H9 (cell line): ENCODE data around the gene VIM. TPM values are rescaled to one million over a fixed set of nuclear protein-coding genes. Genes with fewer than 3 reads are reported as not detected.
A peak's percentile ranks its signal among the peaks of the same experiment; 100 is the strongest.

Experiments used
- DNase-seq: peaks from one replicate; pipeline ENCODE4 v3.0.0-alpha.2; 2017
- H2AFZ ChIP-seq: one replicate; pipeline ENCODE4 v1.6.1; 2013; ENCODE audit warnings: mild to moderate bottlenecking, low read length, control low read depth, moderate library complexity
- H2AK5ac ChIP-seq: 2 replicates; pipeline ENCODE4 v1.6.1; 2013; ENCODE audit warnings: low read length, control low read depth, mixed read lengths; ENCODE audit not compliant: insufficient read length
- H2BK120ac ChIP-seq: one replicate; pipeline ENCODE4 v1.6.1; 2013; ENCODE audit warnings: low read depth, mild to moderate bottlenecking, low read length, control low read depth, inconsistent platforms; ENCODE audit not compliant: poor library complexity, severe bottlenecking
- H2BK12ac ChIP-seq: 2 replicates; pipeline ENCODE4 v1.6.1; 2013; ENCODE audit warnings: low read length, control low read depth, mixed read lengths, low read depth; ENCODE audit not compliant: insufficient read length
- H2BK15ac ChIP-seq: 2 replicates; pipeline ENCODE4 v1.6.1; 2013; ENCODE audit warnings: low read depth, low read length, control low read depth
- H2BK20ac ChIP-seq: one replicate; pipeline ENCODE4 v1.6.1; 2013; ENCODE audit warnings: low read depth, mild to moderate bottlenecking, low read length, control low read depth, inconsistent platforms; ENCODE audit not compliant: poor library complexity, severe bottlenecking
- H2BK5ac ChIP-seq: 2 replicates; pipeline ENCODE4 v1.6.1; 2013; ENCODE audit warnings: low read length, control low read depth, mixed read lengths; ENCODE audit not compliant: insufficient read length
- H3K14ac ChIP-seq: 2 replicates; pipeline ENCODE4 v1.6.1; 2013; ENCODE audit warnings: low read length, control low read depth; ENCODE audit not compliant: insufficient read depth
- H3K18ac ChIP-seq: 2 replicates; pipeline ENCODE4 v1.6.1; 2013; ENCODE audit warnings: low read depth, mild to moderate bottlenecking, mixed read lengths, low read length, control low read depth; ENCODE audit not compliant: insufficient read length
- H3K23ac ChIP-seq: 2 replicates; pipeline ENCODE4 v1.6.1; 2013; ENCODE audit warnings: low read length, control low read depth, mixed read lengths, low read depth; ENCODE audit not compliant: insufficient read length
- H3K23me2 ChIP-seq: 2 replicates; pipeline ENCODE4 v1.6.1; 2013; ENCODE audit warnings: low read depth, mild to moderate bottlenecking, mixed read lengths, low read length, control low read depth; ENCODE audit not compliant: insufficient read length, poor library complexity, severe bottlenecking
- H3K27ac ChIP-seq: 2 replicates; pipeline ENCODE4 v1.5.1; 2013; ENCODE audit warnings: low read length, control low read depth, mixed read lengths, low read depth; ENCODE audit not compliant: insufficient read length
- H3K27me3 ChIP-seq: 2 replicates; pipeline ENCODE4 v1.6.1; 2013; ENCODE audit warnings: low read length, control low read depth, inconsistent platforms; ENCODE audit not compliant: insufficient read depth
- H3K4ac ChIP-seq: 2 replicates; pipeline ENCODE4 v1.6.1; 2013; ENCODE audit warnings: low read depth, mild to moderate bottlenecking, control low read depth, inconsistent platforms, low read length, moderate library complexity
- H3K4me1 ChIP-seq: 2 replicates; pipeline ENCODE4 v1.6.1; 2013; ENCODE audit warnings: low read length, control low read depth, inconsistent platforms; ENCODE audit not compliant: insufficient read depth
- H3K4me2 ChIP-seq: 2 replicates; pipeline ENCODE4 v1.6.1; 2013; ENCODE audit warnings: low read length, control low read depth, mixed read lengths; ENCODE audit not compliant: insufficient read length, insufficient read depth
- H3K56ac ChIP-seq: 2 replicates; pipeline ENCODE4 v1.6.1; 2013; ENCODE audit warnings: low read depth, mild to moderate bottlenecking, mixed read lengths, low read length, control low read depth; ENCODE audit not compliant: insufficient read length
- H3K79me1 ChIP-seq: 2 replicates; pipeline ENCODE4 v1.6.1; 2013; ENCODE audit warnings: low read depth, mild to moderate bottlenecking, moderate library complexity, low read length, control low read depth, inconsistent platforms; ENCODE audit not compliant: insufficient read depth, poor library complexity, severe bottlenecking
- H3K79me2 ChIP-seq: 2 replicates; pipeline ENCODE4 v1.6.1; 2013; ENCODE audit warnings: low read length, control low read depth, inconsistent platforms; ENCODE audit not compliant: insufficient read depth
- H3K9ac ChIP-seq: 2 replicates; pipeline ENCODE4 v1.6.1; 2013; ENCODE audit warnings: low read length, control low read depth, mixed read lengths; ENCODE audit not compliant: insufficient read length; ENCODE audit errors: extremely low read depth
- H3K9me3 ChIP-seq: one replicate; pipeline ENCODE4 v1.6.1; 2013; ENCODE audit warnings: low read depth, low read length, inconsistent platforms; ENCODE audit not compliant: control insufficient read depth
- H3T11ph ChIP-seq: one replicate; pipeline ENCODE4 v1.6.1; 2013; ENCODE audit warnings: mild to moderate bottlenecking, low read length, control low read depth, inconsistent platforms
- H4K20me1 ChIP-seq: one replicate; pipeline ENCODE4 v1.6.1; 2013; ENCODE audit not compliant: control insufficient read depth, insufficient read length, insufficient read depth
- H4K5ac ChIP-seq: 2 replicates; pipeline ENCODE4 v1.6.1; 2013; ENCODE audit warnings: low read depth, mild to moderate bottlenecking, mixed read lengths, low read length, control low read depth; ENCODE audit not compliant: insufficient read length
- H4K8ac ChIP-seq: replicated peaks from 2 replicates; pipeline ENCODE4 v1.6.1; 2013; ENCODE audit warnings: low read length, control low read depth, mixed read lengths, low read depth; ENCODE audit not compliant: insufficient read length
- H4K91ac ChIP-seq: 2 replicates; pipeline ENCODE4 v1.6.1; 2013; ENCODE audit warnings: low read depth, mild to moderate bottlenecking, moderate library complexity, mixed read lengths, low read length, control low read depth; ENCODE audit not compliant: insufficient read length
- H3K27ac Mint-ChIP-seq, 3 experiments: 2 replicates in 2 of 3; 3 replicates in 1 of 3; pipeline ENCODE4 v1.8.0; 2020 to 2021; ENCODE audit warnings: mixed read lengths in 3 of 3, mild to moderate bottlenecking in 1 of 3, moderate library complexity in 1 of 3
- H3K27me3 Mint-ChIP-seq: 2 replicates; pipeline ENCODE4 v1.8.0; 2021; ENCODE audit warnings: low read depth, mild to moderate bottlenecking, moderate library complexity, mixed read lengths
- H3K36me3 Mint-ChIP-seq, 3 experiments: 2 replicates in 2 of 3; 3 replicates in 1 of 3; pipeline ENCODE4 v1.8.0; 2020 to 2021; ENCODE audit warnings: low read depth in 3 of 3, mixed read lengths in 3 of 3; ENCODE audit not compliant: insufficient read depth in 1 of 3
- H3K4me1 Mint-ChIP-seq, 2 experiments: 2 replicates each; pipeline ENCODE4 v1.8.0; 2020; ENCODE audit warnings: mixed read lengths in 2 of 2
- H3K4me3 Mint-ChIP-seq, 2 experiments: 2 replicates in 1 of 2; 3 replicates in 1 of 2; pipeline ENCODE4 v1.8.0; 2020 to 2021; ENCODE audit warnings: mild to moderate bottlenecking in 2 of 2, mixed read lengths in 2 of 2, moderate library complexity in 1 of 2
- H3K9me3 Mint-ChIP-seq, 2 experiments: 2 replicates in 1 of 2; 3 replicates in 1 of 2; pipeline ENCODE4 v1.8.0; 2020; ENCODE audit warnings: mild to moderate bottlenecking in 2 of 2, mixed read lengths in 2 of 2, moderate library complexity in 1 of 2
- CTCF ChIP-seq: fragments of 200-600 bp; sonication (generic); conservative IDR thresholded peaks from 3 replicates; pipeline ENCODE4 v1.8.0; 2021; ENCODE audit warnings: antibody characterized with exemption, mild to moderate bottlenecking
- WGBS: extraction: QIAGEN DNeasy Blood & Tissue Kit; methylation state at CpG from one replicate; pipeline ENCODE4 v1.1.7; 2013; ENCODE audit warnings: missing lambda C conversion rate, low lambda C conversion rate, mixed read lengths; ENCODE audit not compliant: insufficient read length; ENCODE audit errors: extremely low coverage; 5-methylcytosine and 5-hydroxymethylcytosine counted together
- long read RNA-seq: library from polyadenylated mRNA; unstranded; transcript quantifications from one replicate; pipeline ENCODE4 v2.0.0, GENCODE V29; 2020
- total RNA-seq: library from RNA; stranded (reverse); gene quantifications from 2 replicates; pipeline ENCODE4 v1.2.1, GENCODE V29; 2021

Gene VIM
- total RNA-seq = 232 and 240 TPM in 2 replicates
- long read RNA-seq, transcript VIM-201 (9 exons, 1,868 nt) = major isoform, 1,662 of 1,715 reads
- long read RNA-seq, partial matches to known transcripts = 20 of 1,715 reads
- long read RNA-seq, other reads (novel, unspliced or antisense) = 31 of 1,715 reads

- no peaks in the 10 kb centered on the region for H3K79me2 ChIP-seq
- DNase-seq = peak; percentile 87
Measured at GRCh38 chr10:17228091-17229015, at the start of gene VIM. VIM (plus strand) TSS chr10:17228241; CDS start chr10:17229423, 1,182 bp downstream.

More at GRCh38 chr10:17228091-17229015, at the start of gene VIM:
- WGBS = no CpG with 5 or more reads among the region's 77 CpGs
- no peak for TF ChIP-seq CTCF
- Histone ChIP-seq H3T11ph (no peak within 1 kb of the TSS), H4K8ac (no peak within 1 kb of the TSS), H3K9me3 (no peaks in the 10 kb centered on the region), H3K23ac (no peak within 1 kb of the TSS), H4K5ac (no peak within 1 kb of the TSS), H2BK20ac (no peak within 1 kb of the TSS), H3K9ac (no peak within 1 kb of the TSS), H3K18ac (no peak within 1 kb of the TSS), H2BK15ac (no peak within 1 kb of the TSS), H3K4me1 (peaks cover 4% of the 10 kb centered on the region; the same call in 1 of the 2 replicates), H4K91ac (no peak within 1 kb of the TSS), H3K27ac (no peak within 1 kb of the TSS), H3K27me3 (peaks cover 7% of the 10 kb centered on the region; the same call in 1 of the 2 replicates), H3K4me2 (peak within 1 kb of the TSS; percentile 85), H3K4ac (no peak within 1 kb of the TSS), H3K56ac (no peak within 1 kb of the TSS), H2AK5ac (no peak within 1 kb of the TSS), H3K14ac (no peak within 1 kb of the TSS), H2BK12ac (no peak within 1 kb of the TSS), H2BK120ac (no peak within 1 kb of the TSS), H2BK5ac (no peak within 1 kb of the TSS), H2AFZ (no peak within 1 kb of the TSS), H3K23me2 (peaks cover 16% of the 10 kb centered on the region), H3K79me1 (no peaks in the 10 kb centered on the region), H4K20me1 (no peaks in the 10 kb centered on the region)
- H3K27ac Mint-ChIP-seq = peak within 1 kb of the TSS in 1 of 3 experiments; percentile 57; a peak in 3 of 7 replicates
- H3K9me3 Mint-ChIP-seq = no peaks in the 10 kb centered on the region; a peak in 1 of 5 replicates
- H3K4me1 Mint-ChIP-seq = peaks cover 29 to 33% of the 10 kb centered on the region in 2 experiments
- peaks cover 4 to 23% (median 16%) of the 10 kb centered on the region in 3 experiments; a peak in 6 of 7 replicates for H3K36me3 Mint-ChIP-seq
- H3K27me3 Mint-ChIP-seq = peaks cover 28% of the 10 kb centered on the region
- peak within 1 kb of the TSS; percentile 74 to 85 for H3K4me3 Mint-ChIP-seq
